IPS-NIHi11 (cell line): ENCODE data around the gene SERPINA9.

ENCODE experiments used
- DNase-seq: peaks from one replicate; pipeline ENCODE4 v3.0.0; 2012; ENCODE audit warnings: mixed read lengths, low spot score

Gene SERPINA9

DNA sequence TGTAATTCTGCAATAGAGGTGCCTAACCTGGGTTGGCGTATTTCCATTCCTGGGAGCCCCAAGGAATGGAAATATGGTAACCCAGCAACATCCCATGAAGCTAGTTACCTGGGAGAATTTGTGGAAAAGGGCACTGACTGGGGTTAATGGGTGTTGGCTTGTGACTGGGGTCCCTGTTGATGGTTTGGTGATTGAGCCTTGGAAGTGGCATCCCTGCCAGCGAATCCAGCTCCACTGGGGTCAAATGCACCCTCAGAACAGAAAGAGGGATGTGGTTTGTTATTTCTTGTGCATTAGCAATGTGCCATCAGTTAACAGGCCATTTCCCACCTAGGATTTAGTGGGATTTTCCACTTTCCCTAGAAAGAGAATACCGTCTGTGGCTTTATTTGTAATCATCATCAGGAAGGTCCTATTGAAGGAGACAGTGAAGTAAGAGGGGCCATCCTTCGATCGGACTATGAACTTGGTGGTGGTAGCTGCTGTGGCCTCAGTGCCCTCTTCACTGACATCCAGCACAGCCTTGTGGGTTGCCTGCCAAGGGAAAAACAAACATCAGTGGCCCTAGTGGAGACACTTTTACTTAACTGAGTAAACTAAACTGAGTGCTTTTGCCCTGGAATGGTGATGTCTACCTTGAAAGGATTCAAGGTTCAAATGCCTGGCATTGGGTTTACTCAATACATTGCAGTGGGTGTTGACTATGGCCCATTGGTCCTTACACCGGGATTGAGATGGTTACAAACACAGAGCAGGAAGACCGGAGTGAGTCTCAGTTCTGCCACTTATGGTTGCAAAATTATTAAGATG lies 13.0 kb downstream of the SERPINA9 start:
- DNase-seq = no peak

GRCh38 chr14:94462219-94462551 lies 13.8 kb downstream of the SERPINA9 start:
- no peak for DNase-seq

DNA sequence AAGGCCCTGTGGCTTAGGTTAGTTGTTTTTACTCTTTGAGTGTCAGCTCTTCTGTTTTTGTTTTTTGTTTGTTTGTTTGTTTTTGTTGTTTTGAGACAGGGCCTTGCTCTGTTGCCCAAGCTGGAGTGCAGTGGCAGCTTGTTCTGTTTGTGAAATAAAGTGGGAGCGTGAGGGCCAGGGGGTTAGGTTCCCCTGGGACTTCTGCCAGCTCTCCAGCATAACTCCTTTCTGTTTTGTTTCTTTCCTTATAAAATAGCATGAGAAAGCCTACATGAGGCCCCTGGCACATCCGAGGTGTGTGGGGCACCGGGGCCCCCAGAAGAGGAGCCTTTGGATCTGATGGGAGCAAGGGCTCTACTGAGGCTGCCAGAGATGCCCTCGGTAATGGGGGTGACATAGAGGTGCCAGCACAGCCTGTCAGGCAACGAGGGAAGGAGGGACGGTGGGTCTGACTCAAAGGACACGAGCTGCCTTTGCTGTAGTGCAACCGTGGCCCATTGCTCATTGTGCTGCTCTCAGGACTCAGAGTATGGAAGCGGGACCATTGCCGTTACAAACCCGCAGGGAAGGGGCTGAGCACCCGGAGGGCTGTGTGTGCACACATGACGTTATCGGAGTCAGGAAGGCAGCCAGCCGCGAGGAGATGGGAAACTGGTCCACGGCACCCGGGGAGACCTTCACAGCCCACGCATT lies 14.3 kb downstream of the SERPINA9 start:
- no peak for DNase-seq

GRCh38 chr14:94460631-94461416 lies 15.2 kb downstream of the SERPINA9 start:
- DNase-seq = no peak

DNA sequence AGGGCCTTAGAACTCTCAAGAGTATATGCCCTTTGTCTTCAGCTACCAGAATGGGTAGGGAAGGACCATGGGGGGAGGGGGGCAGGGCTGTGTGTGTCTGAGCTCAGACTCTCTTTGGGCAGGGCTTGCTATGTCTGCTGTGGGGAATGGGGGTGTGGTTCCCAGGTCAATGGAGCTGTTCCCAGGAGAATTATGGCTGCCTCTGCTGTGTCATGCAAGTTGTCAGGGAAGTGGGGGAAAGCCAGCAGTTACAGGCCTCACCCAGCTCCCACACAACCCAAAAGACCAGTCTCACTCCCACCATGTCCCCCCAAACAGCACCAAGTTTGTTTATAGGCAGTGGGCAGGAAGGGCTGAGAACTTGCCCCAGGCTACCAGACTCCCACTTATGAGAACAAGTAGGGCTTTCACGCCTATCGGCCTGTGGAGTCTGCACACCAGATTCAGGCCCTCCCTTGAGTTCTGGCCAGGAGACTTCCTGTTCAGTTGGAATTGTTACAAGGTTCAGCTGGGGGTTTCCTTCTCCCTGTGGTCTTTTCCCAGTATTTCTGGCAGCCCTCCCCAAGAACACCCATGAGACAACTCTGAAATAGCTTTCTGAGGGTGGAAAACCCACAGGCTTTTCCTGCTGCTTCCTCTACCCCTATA lies 17.3 kb downstream of the SERPINA9 start:
- no peak for DNase-seq

- no peak for DNase-seq
Measured at GRCh38 chr14:94458096-94458495, 17.9 kb downstream of the SERPINA9 start.

DNA sequence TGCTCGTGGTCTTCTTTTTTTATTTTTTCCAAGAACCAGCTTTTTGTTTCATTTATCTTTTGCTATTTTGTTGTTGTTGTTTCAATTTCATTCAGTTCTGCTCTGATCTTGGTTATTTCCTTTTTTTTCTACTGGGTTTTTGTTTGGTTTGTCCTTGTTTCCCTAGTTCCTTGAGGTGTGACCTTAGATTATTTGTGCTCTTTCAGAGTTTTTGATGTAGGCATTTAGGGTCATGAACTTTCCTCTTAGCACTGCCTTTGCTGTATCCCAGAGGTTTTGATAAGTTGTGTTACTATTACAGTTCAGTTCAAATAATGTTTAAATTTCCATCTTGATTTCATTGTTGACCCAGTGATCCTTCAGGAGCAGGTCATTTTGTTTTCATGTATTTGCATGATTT lies 20.1 kb downstream of the SERPINA9 start:
- DNase-seq = no peak

- no peak for DNase-seq
Measured at GRCh38 chr14:94451826-94452225, 24.2 kb downstream of the SERPINA9 start.

DNA sequence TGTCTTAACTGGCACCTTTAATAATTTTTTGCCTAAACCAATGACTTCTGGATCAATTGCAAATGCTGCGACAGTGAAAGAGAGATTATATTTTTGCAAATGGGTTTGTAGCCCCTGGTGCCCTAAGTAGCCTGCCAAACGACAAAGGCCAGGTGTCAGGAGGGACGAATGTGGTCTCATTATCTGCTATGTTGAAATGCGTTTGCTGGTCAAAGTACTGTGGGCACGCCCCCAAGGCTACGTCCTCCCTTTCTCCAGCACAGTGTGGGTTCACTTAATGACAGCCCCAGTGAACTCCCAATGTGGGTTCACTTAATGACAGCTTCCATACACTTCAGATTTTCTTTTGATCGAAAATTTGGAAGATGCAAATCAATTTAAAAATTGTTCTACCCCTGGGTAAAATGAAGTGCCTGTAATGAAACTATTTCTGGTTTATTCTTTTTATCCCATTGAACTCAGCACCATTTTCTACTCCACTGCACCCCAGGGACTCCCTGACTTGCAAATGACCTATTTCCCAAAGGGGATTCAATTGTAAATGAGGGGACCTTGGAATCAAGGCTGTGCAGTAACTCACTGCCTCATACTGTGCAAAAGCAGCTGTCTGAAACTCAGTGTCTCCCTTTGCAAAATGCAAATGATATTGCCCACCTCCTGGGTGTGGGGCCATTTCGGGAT lies 24.8 kb downstream of the SERPINA9 start:
- DNase-seq = peak; percentile 55

DNA sequence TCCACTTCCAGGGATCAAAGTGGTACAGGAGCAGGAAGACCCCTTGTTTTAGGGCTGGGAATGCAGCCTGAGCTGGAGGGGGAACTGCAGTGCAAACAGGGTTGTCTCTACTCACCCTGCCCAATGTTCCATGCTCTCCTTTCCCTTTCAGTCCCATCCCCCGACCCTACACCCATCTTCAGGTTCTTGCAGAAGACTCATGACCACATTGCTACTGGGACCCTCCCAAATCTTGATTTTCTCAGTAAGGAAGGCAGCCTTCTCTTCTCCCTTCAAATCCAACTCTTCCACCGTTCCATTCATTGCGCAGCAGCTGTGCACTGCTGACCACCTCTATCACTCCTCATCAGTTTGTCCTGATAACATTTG lies 25.3 kb downstream of the SERPINA9 start:
- DNase-seq = no peak

DNA sequence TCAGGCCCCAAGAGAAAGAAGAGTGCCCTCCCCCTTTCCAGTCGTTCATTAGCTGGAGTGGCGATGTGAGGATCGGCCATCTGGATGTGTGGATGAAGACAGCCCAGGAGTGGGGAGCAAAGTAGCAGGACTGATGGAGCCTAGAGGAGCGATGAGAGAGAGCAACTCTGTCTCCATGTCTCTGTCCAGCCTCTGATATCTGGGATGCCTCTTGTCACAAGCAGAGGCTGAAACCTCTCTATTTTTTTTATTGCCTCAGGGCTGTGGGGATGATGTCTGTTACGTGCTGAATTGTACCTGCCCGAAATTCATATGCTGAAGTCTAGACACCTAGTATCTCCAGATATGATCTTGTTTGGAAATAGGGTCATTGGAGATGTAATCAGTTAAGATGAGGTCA lies 26.1 kb downstream of the SERPINA9 start:
- no peak for DNase-seq

- no peak for DNase-seq
Measured at GRCh38 chr14:94448071-94448808, 27.8 kb downstream of the SERPINA9 start.

DNA sequence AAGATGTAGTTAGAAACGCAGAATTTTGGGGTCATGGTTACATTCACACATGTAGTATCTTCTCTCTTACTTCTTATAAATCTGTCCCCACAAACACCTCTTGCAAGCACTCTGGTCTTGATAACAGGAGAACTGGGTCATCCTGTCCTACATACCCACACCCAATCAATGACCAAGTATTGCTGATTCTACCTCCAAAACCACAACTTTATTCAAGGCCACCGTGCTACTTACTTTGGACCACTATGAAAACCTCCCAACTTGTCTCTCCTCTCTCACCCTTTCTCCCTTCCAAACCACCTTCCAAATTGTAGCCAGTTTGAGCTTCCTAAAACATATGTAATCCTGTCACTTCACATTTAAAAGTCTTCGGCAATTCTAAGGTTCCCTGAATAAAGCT lies 28.8 kb downstream of the SERPINA9 start:
- DNase-seq = no peak

DNA sequence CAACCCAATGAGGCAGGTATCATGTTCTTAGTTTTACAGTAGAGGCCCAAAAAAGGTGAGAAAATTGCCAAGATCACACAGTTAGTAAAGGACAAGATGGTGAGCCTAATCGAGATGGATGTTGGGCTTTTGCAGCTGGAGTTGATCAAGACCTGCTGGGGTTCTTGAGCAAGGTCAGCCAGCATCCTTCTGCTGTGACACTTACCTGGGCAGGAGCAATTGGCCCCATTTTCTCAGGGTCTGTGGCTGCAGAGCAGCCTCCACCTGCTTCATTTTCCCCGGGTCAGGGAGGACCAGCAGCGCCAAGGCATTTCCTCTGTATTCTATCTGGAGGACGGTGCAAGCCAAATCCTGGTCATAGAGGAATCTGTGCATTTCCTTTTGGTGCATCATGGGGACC lies 29.9 kb downstream of the SERPINA9 start:
- DNase-seq = no peak

DNA sequence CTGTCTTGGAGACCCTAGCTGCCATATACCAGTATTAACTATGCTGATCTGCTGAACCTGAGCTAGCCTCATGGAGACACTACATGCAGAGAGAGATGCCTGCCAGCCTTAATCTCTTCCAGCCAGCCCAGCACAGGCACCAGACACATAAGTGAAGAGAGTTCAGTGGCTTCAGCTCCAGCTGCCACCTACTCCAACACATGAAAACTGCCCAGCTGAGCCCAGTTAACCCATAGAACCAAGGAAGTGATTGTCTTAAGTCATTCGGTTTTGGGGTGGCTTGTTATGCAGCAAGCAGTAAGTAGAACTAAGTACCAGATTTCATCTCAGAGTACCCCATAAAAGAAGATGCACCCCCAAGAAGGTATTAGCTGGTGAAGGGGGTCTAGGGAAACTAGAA lies 31.0 kb downstream of the SERPINA9 start:
- DNase-seq = no peak

DNA sequence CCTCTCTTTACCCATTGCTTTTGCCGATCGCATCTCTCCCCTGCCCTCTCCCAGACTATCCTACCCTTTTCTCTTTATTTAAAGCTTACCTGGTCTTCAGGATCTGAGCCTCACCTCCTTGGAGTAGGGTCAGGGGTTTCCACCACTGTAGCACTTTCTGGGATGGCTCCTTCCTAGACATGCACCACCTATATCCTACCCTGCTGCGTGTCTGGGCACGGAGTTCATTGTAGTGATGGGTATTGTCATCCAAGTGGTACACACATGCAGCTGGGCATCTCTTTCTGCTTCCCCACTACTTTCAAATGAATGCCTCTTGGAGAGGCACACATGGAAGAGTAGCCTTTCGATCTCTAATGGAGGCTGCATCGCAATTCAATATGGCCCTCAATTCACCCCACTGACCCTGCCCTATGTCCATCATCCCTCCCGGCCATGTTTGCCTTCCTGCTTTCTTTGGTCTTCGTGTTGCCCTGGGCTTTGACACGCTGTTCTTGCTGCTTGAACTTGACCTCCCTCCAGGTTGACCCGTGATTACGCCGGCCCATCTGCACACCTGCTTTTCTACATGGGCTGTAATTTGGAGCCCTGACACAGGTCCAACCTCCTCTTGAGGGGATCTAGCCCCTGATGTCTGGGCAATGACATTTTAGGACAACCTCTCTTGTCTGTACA lies 34.3 kb downstream of the SERPINA9 start:
- DNase-seq = no peak

GRCh38 chr14:94441130-94441529 lies 34.9 kb downstream of the SERPINA9 start:
- no peak for DNase-seq

- DNase-seq = no peak
Measured at GRCh38 chr14:94439453-94440057, 36.4 kb downstream of the SERPINA9 start.

GRCh38 chr14:94428610-94429009 lies 47.4 kb downstream of the SERPINA9 start:
- DNase-seq = no peak

- DNase-seq = no peak
Measured at GRCh38 chr14:94427016-94427613, 48.9 kb downstream of the SERPINA9 start.
